Neural progenitor cell (in vitro differentiated cells): ENCODE measurements around the gene ANO8. TPM values are rescaled to one million over a fixed set of nuclear protein-coding genes. Genes with fewer than 3 reads are reported as not detected.

Source experiments
- DNase-seq: peaks from one replicate; pipeline ENCODE4 v3.0.0-alpha.2; 2016; ENCODE audit warnings: low spot score
- H2AFZ ChIP-seq: fragments of 200-600 bp; sonication (generic); replicated peaks from 2 replicates; pipeline ENCODE4 v1.6.1; 2016; ENCODE audit warnings: antibody characterized with exemption
- H3F3A ChIP-seq: fragments of 200-600 bp; sonication (generic); 2 replicates; pipeline ENCODE4 v1.6.1; 2016; ENCODE audit warnings: antibody characterized with exemption, low read depth
- H3K27ac ChIP-seq: fragments of 200-600 bp; sonication (generic); 2 replicates; pipeline ENCODE4 v1.5.1; 2016; ENCODE audit warnings: mild to moderate bottlenecking
- H3K27me3 ChIP-seq: fragments of 200-600 bp; sonication (generic); 2 replicates; pipeline ENCODE4 v1.6.1; 2016; ENCODE audit warnings: mild to moderate bottlenecking, moderate library complexity
- H3K36me3 ChIP-seq: fragments of 200-600 bp; sonication (generic); 2 replicates; pipeline ENCODE4 v1.5.1; 2016
- H3K4me1 ChIP-seq: fragments of 200-600 bp; sonication (generic); 2 replicates; pipeline ENCODE4 v1.6.1; 2016; ENCODE audit warnings: mixed run types
- H3K4me2 ChIP-seq: fragments of 200-600 bp; sonication (generic); 2 replicates; pipeline ENCODE4 v1.6.1; 2016
- H3K4me3 ChIP-seq: fragments of 200-600 bp; sonication (generic); 2 replicates; pipeline ENCODE4 v1.5.1; 2016
- H3K79me2 ChIP-seq: fragments of 200-600 bp; sonication (generic); 2 replicates; pipeline ENCODE4 v1.6.1; 2016; ENCODE audit warnings: low read depth
- H3K9ac ChIP-seq: fragments of 200-600 bp; sonication (generic); 2 replicates; pipeline ENCODE4 v1.6.1; 2016
- H3K9me3 ChIP-seq: fragments of 200-600 bp; sonication (generic); 2 replicates; pipeline ENCODE4 v1.5.1; 2016; ENCODE audit warnings: low read depth
- H4K20me1 ChIP-seq: fragments of 200-600 bp; sonication (generic); 2 replicates; pipeline ENCODE4 v1.6.1; 2016; ENCODE audit warnings: low read depth
- H3K27ac Mint-ChIP-seq: 3 replicates; pipeline ENCODE4 v1.8.0; 2021; ENCODE audit warnings: mixed read lengths
- H3K27me3 Mint-ChIP-seq: 2 replicates; pipeline ENCODE4 v1.8.0; 2022; ENCODE audit warnings: low read depth, mild to moderate bottlenecking, inconsistent platforms, moderate library complexity, mixed read lengths; ENCODE audit not compliant: insufficient read depth
- H3K36me3 Mint-ChIP-seq: 3 replicates; pipeline ENCODE4 v1.8.0; 2021; ENCODE audit warnings: mixed read lengths
- H3K4me1 Mint-ChIP-seq: 3 replicates; pipeline ENCODE4 v1.8.0; 2021; ENCODE audit warnings: mixed read lengths
- H3K4me3 Mint-ChIP-seq: 3 replicates; pipeline ENCODE4 v1.8.0; 2021; ENCODE audit warnings: mild to moderate bottlenecking, moderate library complexity, mixed read lengths
- H3K9me3 Mint-ChIP-seq: 3 replicates; pipeline ENCODE4 v1.8.0; 2020; ENCODE audit warnings: mixed read lengths
- EZH2 ChIP-seq: fragments of 200-600 bp; sonication (generic); IDR thresholded peaks from 2 replicates; pipeline ENCODE4 v1.6.1; 2017; ENCODE audit warnings: antibody characterized with exemption, mild to moderate bottlenecking, moderate library complexity
- EZH2phosphoT487 ChIP-seq: fragments of 200-600 bp; sonication (generic); IDR thresholded peaks from 2 replicates; pipeline ENCODE4 v1.6.1; 2017; ENCODE audit warnings: antibody characterized with exemption
- total RNA-seq: library from RNA; depleted of rRNA; stranded (reverse); fragments of >200 nt; gene quantifications from 2 replicates; pipeline ENCODE4 v1.2.3, GENCODE V29; 2015; ENCODE audit warnings: low replicate concordance
- TF ChIP-seq, protein P1 (sequence below): fragments of 200-600 bp; sonication (generic); IDR thresholded peaks from 2 replicates; pipeline ENCODE4 v1.5.1; 2017; ENCODE audit warnings: antibody characterized with exemption, mild to moderate bottlenecking

The ANO8 gene
- total RNA-seq, 1 donor from 2014 or later = 11.4 TPM

DNA sequence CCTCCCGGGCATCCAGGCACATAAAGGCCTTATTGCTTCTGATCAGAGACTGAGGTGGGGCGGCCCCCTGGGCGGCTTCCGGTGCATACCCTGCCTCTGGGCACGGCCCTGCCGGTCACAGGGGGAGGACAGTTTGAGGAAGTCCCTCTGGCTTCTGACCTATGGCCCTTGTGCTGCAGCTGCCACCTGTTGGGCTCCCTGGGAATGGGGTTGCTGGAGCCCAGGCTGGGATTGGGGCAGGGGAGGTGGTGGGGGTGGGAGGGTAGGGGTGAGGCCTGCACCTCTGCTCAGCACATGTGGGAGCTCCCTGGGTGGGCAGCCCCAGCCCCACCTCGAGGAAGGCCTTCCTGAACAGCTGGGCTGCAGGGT is 10.7 kb downstream of the ANO8 start:
- H3K4me2 ChIP-seq = no peak overlapping the region
- H3K4me3 Mint-ChIP-seq = no peak overlapping the region
- peaks cover 5% of the 10 kb centered on the region for H3K4me1 Mint-ChIP-seq
- no peak overlapping the region for H3K9ac ChIP-seq
- no peak overlapping the region for H2AFZ ChIP-seq
- no peak overlapping the region for H3K27ac Mint-ChIP-seq
- TF ChIP-seq, protein P1, sequence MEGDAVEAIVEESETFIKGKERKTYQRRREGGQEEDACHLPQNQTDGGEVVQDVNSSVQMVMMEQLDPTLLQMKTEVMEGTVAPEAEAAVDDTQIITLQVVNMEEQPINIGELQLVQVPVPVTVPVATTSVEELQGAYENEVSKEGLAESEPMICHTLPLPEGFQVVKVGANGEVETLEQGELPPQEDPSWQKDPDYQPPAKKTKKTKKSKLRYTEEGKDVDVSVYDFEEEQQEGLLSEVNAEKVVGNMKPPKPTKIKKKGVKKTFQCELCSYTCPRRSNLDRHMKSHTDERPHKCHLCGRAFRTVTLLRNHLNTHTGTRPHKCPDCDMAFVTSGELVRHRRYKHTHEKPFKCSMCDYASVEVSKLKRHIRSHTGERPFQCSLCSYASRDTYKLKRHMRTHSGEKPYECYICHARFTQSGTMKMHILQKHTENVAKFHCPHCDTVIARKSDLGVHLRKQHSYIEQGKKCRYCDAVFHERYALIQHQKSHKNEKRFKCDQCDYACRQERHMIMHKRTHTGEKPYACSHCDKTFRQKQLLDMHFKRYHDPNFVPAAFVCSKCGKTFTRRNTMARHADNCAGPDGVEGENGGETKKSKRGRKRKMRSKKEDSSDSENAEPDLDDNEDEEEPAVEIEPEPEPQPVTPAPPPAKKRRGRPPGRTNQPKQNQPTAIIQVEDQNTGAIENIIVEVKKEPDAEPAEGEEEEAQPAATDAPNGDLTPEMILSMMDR = no peak
- TF ChIP-seq EZH2 = no peak
- no peak for TF ChIP-seq EZH2phosphoT487
- peaks cover 6% of the 10 kb centered on the region for H4K20me1 ChIP-seq
- peaks cover 39% of the 10 kb centered on the region for H3F3A ChIP-seq
- no peaks in the 10 kb centered on the region for H3K36me3 ChIP-seq
- H3K36me3 Mint-ChIP-seq = peaks cover 3% of the 10 kb centered on the region
- H3K9me3 Mint-ChIP-seq = no peaks in the 10 kb centered on the region
- peaks cover 7% of the 10 kb centered on the region for H3K27me3 ChIP-seq
- no peak overlapping the region for H3K4me3 ChIP-seq
- H3K27ac ChIP-seq = no peak overlapping the region
- H3K4me1 ChIP-seq = peaks cover 17% of the 10 kb centered on the region
- no peak for DNase-seq
- H3K9me3 ChIP-seq = no peaks in the 10 kb centered on the region
- no peaks in the 10 kb centered on the region for H3K79me2 ChIP-seq
- peaks cover 4% of the 10 kb centered on the region for H3K27me3 Mint-ChIP-seq

GRCh38 chr19:17323300-17323963 is 11.2 kb downstream of the ANO8 start:
- H3K27me3 ChIP-seq = peaks cover 2% of the 10 kb centered on the region
- no peak overlapping the region for H3K9ac ChIP-seq
- H4K20me1 ChIP-seq = peaks cover 6% of the 10 kb centered on the region
- Mint-ChIP-seq H3K36me3 (peaks cover 3% of the 10 kb centered on the region), H3K27me3 (peaks cover 4% of the 10 kb centered on the region), H3K4me3 (no peak overlapping the region), H3K4me1 (peaks cover 5% of the 10 kb centered on the region), H3K27ac (no peak overlapping the region), H3K9me3 (no peaks in the 10 kb centered on the region)
- TF ChIP-seq, protein P1 = no peak
- TF ChIP-seq EZH2 (no peak), EZH2phosphoT487 (no peak)
- H3K27ac ChIP-seq = peak overlapping the region; percentile 27
- peaks cover 15% of the 10 kb centered on the region for H3K4me1 ChIP-seq
- H3F3A ChIP-seq = peaks cover 34% of the 10 kb centered on the region
- H3K36me3 ChIP-seq = no peaks in the 10 kb centered on the region
- H3K4me3 ChIP-seq = no peak overlapping the region
- no peak overlapping the region for H3K4me2 ChIP-seq
- H2AFZ ChIP-seq = no peak overlapping the region
- no peaks in the 10 kb centered on the region for H3K9me3 ChIP-seq
- H3K79me2 ChIP-seq = no peaks in the 10 kb centered on the region
- DNase-seq = no peak

- no peak overlapping the region for H3K27ac Mint-ChIP-seq
- Histone ChIP-seq H3K4me3 (no peak overlapping the region), H3K27me3 (no peaks in the 10 kb centered on the region), H4K20me1 (peaks cover 6% of the 10 kb centered on the region), H2AFZ (no peak overlapping the region), H3K9me3 (no peaks in the 10 kb centered on the region), H3F3A (peaks cover 28% of the 10 kb centered on the region), H3K36me3 (no peaks in the 10 kb centered on the region), H3K27ac (peak overlapping the region; percentile 27), H3K4me1 (peaks cover 15% of the 10 kb centered on the region), H3K4me2 (no peak overlapping the region), H3K9ac (no peak overlapping the region), H3K79me2 (no peaks in the 10 kb centered on the region)
- no peak for DNase-seq
- H3K9me3 Mint-ChIP-seq = no peaks in the 10 kb centered on the region
- H3K36me3 Mint-ChIP-seq = peaks cover 3% of the 10 kb centered on the region
- TF ChIP-seq EZH2phosphoT487 (no peak), EZH2 (no peak)
- TF ChIP-seq, protein P1 = no peak
- peak overlapping the region; percentile 48 for H3K4me3 Mint-ChIP-seq
- peaks cover 4% of the 10 kb centered on the region for H3K27me3 Mint-ChIP-seq
- peaks cover 4% of the 10 kb centered on the region for H3K4me1 Mint-ChIP-seq
Observed at GRCh38 chr19:17322854-17323253, 11.8 kb downstream of the ANO8 start.
